ENCODE data around the gene NUDT3.

DNA sequence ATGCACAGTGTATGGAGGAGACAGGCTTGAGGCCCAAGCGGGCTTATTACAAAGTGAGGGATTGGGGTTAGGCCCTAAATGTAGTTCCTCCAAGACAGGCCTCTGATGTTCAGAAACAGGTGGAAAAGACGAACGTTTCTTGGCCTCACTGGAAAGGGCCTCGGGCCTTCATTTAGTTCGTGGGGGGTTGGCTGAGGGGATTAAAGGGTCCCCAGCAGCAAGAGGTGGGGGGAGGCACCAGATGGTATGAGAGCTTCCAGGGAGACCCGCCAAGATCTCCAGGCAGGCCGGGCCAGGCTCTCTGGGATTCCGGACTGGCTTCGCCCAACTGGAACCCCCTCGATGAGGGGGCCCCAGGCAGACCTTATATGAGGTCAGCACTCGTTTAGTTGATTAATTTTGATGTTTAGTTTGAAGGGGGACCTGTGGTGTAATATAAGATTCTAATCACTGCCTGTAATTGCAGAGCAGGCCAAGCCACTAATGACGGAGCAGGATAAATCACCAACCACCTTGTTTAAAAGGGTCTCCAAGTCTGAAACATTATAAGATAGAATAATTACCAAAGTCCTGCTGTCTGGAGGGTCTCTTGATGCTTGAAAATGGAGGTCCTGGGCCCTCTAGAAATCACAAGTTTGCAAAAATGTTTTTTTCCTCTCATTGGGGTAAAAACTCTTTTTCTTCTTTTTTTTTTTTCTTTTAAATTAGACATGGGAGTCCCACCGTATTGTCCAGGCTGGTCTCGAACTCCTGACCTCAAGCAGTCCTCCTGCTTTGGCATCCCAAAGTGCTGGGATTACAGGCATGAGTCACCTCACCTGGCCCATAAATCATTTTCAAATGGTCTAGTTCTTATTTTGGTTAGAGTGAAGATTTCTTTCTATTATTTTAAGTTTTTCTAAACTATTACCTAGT is 153.6 kb downstream of the NUDT3 start:
- TF ChIP-seq POLR2AphosphoS5 (IDR thresholded peaks at IDR 0.05; ENCODE audit: low read depth, low read length): no peak
- TF ChIP-seq POLR2A (IDR thresholded peaks at IDR 0.05; ENCODE audit: low read depth, low read length): no peak
- no peak for TF ChIP-seq SPI1 (IDR thresholded peaks at IDR 0.05; ENCODE audit: low read depth, low read length)
- no peak for TF ChIP-seq PAX5 (IDR thresholded peaks at IDR 0.05; ENCODE audit: insufficient read depth, low read length, severe bottlenecking)
- no peak for TF ChIP-seq TAF1 (IDR thresholded peaks at IDR 0.05; ENCODE audit: low read depth, low read length)
- no peak for TF ChIP-seq POU2F2 (IDR thresholded peaks at IDR 0.05; ENCODE audit: low read depth, low read length)
